ENCODE data around the gene PTPRM. TPM values are rescaled to one million over a fixed set of nuclear protein-coding genes. Genes with fewer than 3 reads are reported as not detected.

The PTPRM gene
- total and polyA plus RNA-seq, 2 donors, result 60.9 to 112 TPM

DNA sequence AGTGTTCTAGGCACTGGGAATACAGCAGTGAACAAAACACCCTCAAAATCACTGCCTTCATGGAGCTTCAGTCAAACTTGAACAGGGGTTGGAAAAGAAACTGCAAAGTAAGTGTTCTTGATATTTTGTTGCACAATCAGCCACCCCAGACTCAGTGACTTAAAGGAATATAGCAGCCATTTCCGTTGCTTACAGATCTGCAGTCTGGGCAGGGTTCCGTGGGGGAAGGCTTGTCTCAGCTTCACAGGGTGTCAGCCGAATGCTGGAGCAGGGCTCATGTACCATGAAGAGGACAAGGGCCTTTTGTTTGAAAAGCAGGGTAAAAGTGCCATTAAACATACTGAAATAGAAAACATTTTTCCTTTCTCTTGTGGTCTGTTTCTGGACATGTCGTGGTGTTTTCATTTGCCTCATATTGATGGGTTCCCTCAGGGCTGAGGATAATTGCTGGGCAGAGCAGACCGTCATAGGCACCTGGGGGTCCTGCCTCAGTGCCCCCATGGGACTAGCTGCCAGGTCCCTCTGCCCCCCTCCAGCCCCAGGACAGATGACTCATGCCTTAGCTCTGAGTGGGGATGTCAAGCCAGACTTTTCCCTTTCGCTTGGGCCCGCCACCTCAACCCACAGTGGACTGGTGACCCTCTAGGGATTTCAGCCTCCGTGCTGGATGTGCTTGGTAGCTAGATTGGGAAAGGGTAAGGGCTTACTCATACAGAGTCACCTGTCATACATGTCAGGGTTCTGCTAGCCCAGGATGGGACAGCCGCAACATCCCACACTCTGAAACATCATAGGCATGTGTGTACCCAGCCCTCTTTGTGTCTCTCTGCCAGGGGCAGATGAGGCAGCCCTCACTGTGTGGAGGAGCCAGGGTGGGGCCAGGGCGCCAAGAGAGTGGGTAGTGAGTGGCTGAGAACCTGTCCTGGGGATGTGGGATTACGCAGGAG is 96.5 kb downstream of the PTPRM start:
- DNase-seq (ENCODE audit: extremely low spot score), result no peak
- 96% methylated on average over 11 of the region's 11 CpGs for WGBS
- H3K4me3 ChIP-seq (ENCODE audit: low read depth, low read length), result no peak overlapping the region
- no peak overlapping the region for H3K27ac ChIP-seq (ENCODE audit: low read depth)
- H3K4me1 ChIP-seq (ENCODE audit: insufficient read depth), result peaks cover 2% of the 10 kb centered on the region
- H3K36me3 ChIP-seq (ENCODE audit: insufficient read depth), result no peaks in the 10 kb centered on the region

DNA sequence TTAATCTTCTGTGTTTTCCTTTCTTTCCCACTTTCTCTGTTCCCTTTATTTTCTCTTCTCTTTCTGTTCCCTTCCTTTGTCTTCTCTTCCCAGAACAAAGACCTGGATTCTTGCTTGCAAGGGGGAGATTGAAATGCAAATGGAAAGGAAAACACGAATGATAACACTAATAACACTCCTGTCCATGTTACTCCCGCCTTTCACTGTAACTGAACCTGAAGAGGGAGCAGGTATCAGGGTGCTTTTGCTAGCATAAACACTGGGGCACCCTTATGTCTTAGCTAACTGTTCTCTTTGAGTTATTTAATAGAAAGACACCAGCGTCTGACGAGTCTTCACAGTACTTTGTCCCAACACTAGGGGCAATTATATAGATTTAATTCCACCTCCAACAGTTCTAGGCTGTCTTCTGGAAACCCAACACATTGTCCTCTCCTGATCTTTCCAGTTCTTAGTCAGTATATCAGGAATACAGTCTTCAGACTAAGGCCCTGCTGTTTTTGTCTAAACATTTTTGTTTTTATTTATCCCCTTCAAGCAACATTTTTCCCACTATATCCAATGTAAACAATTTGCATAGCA is 99.2 kb downstream of the PTPRM start:
- DNase-seq (ENCODE audit: extremely low spot score), result no peak
- Histone ChIP-seq H3K27ac (ENCODE audit: low read depth) (no peak overlapping the region), H3K36me3 (ENCODE audit: insufficient read depth) (no peaks in the 10 kb centered on the region), H3K4me1 (ENCODE audit: insufficient read depth) (peaks cover 2% of the 10 kb centered on the region), H3K4me3 (ENCODE audit: low read depth, low read length) (no peak overlapping the region)
- WGBS, result 80% methylated on average over 4 of the region's 4 CpGs

DNA sequence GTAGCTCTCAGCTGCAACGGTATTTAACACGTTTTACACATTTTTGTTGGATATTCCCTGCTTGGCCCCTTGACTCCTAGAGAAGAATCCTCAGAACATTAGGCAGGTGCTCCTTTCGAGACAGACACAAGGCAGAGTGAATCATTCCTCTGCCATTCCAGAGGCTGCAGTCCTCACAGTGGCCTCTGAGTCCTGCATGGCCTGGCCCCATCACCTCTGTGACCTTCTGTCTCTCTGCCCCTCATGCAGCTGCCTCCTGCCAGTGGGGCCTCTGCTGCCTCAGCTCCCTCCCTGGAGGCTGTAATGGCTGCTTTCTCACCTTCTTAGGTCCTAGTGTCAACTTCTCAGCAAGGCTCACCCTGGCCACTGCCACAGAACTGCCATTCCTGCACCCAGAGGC is 101.3 kb downstream of the PTPRM start:
- Histone ChIP-seq H3K36me3 (ENCODE audit: insufficient read depth) (no peaks in the 10 kb centered on the region), H3K27ac (ENCODE audit: low read depth) (no peak overlapping the region), H3K4me1 (ENCODE audit: insufficient read depth) (peaks cover 2% of the 10 kb centered on the region), H3K4me3 (ENCODE audit: low read depth, low read length) (no peak overlapping the region)
- no peak for DNase-seq (ENCODE audit: extremely low spot score)
- WGBS, result 95% methylated on average over 3 of the region's 3 CpGs

DNA sequence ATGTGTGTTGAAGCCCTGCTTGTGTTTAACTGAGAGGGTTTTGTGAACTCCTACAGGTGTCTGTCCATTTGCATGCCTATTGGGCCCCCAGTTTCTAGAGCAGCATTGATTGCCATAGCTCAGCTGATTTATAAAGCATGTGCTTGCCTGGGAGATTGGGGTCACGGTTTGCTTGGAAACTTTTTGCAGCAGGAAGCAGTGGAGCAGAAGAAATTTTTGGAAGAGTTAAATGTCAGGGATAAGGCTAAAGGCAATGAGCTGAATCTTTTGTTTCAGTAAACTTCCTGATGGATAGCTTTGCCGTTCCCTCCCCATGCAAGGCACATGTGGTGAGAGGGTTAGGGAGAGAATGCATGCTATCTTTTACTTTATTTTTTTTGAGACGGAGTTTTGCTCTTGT is 102.2 kb downstream of the PTPRM start:
- Histone ChIP-seq H3K4me1 (ENCODE audit: insufficient read depth) (peaks cover 2% of the 10 kb centered on the region), H3K27ac (ENCODE audit: low read depth) (no peak overlapping the region), H3K36me3 (ENCODE audit: insufficient read depth) (no peaks in the 10 kb centered on the region), H3K4me3 (ENCODE audit: low read depth, low read length) (no peak overlapping the region)
- 85% methylated on average over 3 of the region's 3 CpGs for WGBS
- no peak for DNase-seq (ENCODE audit: extremely low spot score)

DNA sequence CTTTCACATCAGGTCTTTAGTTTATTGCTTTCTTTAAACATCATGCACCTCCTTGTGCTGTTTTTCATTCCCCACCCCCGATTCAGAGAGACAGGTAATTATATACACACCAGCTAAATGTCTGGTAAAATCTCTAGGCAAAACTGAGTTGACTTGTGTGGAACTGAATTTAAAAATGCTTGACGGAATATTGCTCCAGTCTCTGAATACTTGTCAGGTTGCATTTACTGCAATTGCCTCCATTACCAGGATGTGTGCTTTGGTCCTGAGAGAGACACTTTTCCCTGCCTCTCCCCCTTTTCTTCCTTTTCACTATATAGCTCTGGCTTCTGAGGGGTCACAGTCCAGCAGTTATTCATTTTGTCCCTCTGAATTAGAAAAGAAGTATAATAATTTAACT is 104.0 kb downstream of the PTPRM start:
- 84% methylated on average over 2 of the region's 2 CpGs for WGBS
- no peak for DNase-seq (ENCODE audit: extremely low spot score)
- no peaks in the 10 kb centered on the region for H3K36me3 ChIP-seq (ENCODE audit: insufficient read depth)
- H3K4me3 ChIP-seq (ENCODE audit: low read depth, low read length), result no peak overlapping the region
- H3K4me1 ChIP-seq (ENCODE audit: insufficient read depth), result peaks cover 2% of the 10 kb centered on the region
- no peak overlapping the region for H3K27ac ChIP-seq (ENCODE audit: low read depth)

DNA sequence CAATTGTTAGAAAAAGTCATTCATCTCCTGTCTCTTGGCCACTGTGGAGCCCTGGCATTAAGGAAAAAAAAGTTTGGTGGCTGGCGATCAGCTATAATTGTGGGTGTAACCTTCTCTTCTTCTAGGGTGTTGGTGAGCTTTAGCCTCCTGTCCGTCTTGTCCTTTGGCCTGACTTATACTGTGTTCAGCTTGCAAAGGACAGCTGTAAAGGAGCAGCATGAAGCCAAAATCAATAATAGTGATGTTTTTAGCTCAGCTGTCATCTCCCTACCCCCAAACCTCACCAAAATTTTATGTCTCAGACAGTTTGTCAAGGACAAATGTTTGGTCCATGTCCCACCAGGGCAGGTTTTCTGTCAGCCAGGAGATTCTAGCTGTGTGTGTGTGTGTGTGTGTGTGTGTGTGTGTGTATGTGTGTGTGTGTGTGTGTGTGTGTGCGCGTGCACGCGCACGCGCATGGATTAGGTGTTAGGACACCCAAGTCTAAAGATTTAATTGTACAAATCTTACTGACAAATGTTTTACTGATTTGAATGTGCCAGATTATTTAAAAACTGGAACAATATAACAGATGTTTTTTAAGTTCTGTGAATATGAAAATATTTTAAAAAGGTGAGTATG is 109.2 kb downstream of the PTPRM start:
- DNase-seq (ENCODE audit: extremely low spot score), result no peak
- 92% methylated on average over 8 of the region's 8 CpGs for WGBS
- no peak overlapping the region for H3K4me3 ChIP-seq (ENCODE audit: low read depth, low read length)
- H3K4me1 ChIP-seq (ENCODE audit: insufficient read depth), result no peaks in the 10 kb centered on the region
- H3K27ac ChIP-seq (ENCODE audit: low read depth), result no peak overlapping the region
- no peaks in the 10 kb centered on the region for H3K36me3 ChIP-seq (ENCODE audit: insufficient read depth)

DNA sequence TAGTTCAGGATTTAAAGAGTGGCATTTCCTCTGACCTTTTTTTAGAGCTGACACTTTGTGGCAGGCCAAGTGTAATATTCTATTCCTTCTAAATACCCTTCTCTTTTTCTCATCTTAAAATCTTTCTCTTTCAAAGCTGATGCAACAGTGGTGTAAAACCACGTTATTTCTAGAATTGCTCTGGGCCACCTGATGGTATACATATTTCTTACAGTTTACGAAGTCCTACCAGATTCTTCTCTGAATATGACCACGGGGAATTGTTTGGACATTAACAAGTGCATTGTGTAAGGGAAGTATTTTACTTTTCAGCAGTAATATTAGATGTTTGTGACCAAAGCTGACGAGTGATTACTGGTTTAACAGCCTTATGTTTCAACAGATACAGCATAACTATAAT is 109.9 kb downstream of the PTPRM start:
- no peaks in the 10 kb centered on the region for H3K4me1 ChIP-seq (ENCODE audit: insufficient read depth)
- H3K4me3 ChIP-seq (ENCODE audit: low read depth, low read length), result no peak overlapping the region
- H3K36me3 ChIP-seq (ENCODE audit: insufficient read depth), result no peaks in the 10 kb centered on the region
- WGBS, result 77% methylated on average over 4 of the region's 4 CpGs
- no peak overlapping the region for H3K27ac ChIP-seq (ENCODE audit: low read depth)
- DNase-seq (ENCODE audit: extremely low spot score), result no peak

DNA sequence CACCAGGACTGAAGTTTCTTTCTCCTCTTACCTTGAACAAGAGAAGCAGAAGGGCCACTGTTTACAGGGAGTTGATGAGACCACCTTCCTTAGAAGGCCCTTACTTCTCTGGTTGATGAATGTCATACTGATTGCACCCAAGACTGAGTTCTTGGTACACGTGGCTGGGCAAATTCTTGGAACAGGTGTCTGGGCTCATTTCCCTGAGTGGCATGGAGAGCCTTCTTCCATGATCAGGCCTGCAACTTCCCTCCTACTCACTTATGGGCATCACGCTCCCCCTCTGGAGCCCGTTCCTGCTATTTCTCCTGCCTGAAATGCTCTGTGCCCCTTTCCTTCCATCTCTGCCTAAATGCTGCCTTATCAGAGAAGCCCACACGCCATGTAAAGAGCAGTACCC is 110.3 kb downstream of the PTPRM start:
- no peaks in the 10 kb centered on the region for H3K4me1 ChIP-seq (ENCODE audit: insufficient read depth)
- WGBS, result 90% methylated on average over 4 of the region's 4 CpGs
- H3K4me3 ChIP-seq (ENCODE audit: low read depth, low read length), result no peak overlapping the region
- no peak overlapping the region for H3K27ac ChIP-seq (ENCODE audit: low read depth)
- no peak for DNase-seq (ENCODE audit: extremely low spot score)
- no peaks in the 10 kb centered on the region for H3K36me3 ChIP-seq (ENCODE audit: insufficient read depth)

DNA sequence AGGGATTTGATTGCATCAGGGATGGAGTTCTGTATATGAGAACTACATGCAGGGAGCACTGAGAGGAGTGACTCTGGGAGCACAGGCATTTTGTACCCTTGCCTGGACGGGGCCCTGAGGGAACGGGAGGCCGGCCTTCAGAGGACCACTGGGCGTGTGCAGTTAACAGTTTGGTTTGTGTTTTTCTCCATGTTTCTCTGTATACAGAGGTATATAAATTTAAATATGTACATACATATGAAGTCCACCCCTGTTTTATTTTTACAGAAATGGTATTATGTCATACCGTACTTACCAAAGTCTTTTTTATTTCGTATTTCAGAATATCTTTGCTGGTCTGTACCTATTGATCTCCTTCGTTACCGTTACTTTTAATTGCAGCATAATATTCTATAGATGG is 111.3 kb downstream of the PTPRM start:
- Histone ChIP-seq H3K27ac (ENCODE audit: low read depth) (no peak overlapping the region), H3K4me1 (ENCODE audit: insufficient read depth) (no peaks in the 10 kb centered on the region), H3K4me3 (ENCODE audit: low read depth, low read length) (no peak overlapping the region), H3K36me3 (ENCODE audit: insufficient read depth) (no peaks in the 10 kb centered on the region)
- WGBS, result 96% methylated on average over 8 of the region's 8 CpGs
- DNase-seq (ENCODE audit: extremely low spot score), result no peak

DNA sequence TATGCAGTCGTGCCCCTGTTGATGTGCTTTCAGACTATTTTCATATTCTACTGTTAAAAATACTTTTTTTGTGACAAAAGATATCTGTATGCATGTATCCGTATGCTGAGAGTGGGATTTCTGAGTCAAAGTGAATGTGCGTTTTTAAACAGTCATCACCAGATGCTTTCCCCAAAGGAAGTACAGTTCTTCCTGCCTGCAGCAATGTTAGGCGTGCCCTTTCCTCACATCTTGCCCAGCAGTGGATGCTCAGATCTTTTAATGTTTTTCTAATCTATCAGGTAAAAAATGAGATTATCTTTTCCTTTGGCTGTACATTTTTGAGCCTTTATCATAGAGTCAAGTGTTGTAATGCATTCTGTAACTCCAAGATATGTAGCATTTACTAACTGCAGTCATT is 111.7 kb downstream of the PTPRM start:
- Histone ChIP-seq H3K36me3 (ENCODE audit: insufficient read depth) (no peaks in the 10 kb centered on the region), H3K27ac (ENCODE audit: low read depth) (no peak overlapping the region), H3K4me1 (ENCODE audit: insufficient read depth) (no peaks in the 10 kb centered on the region), H3K4me3 (ENCODE audit: low read depth, low read length) (no peak overlapping the region)
- no peak for DNase-seq (ENCODE audit: extremely low spot score)
- 86% methylated on average over 4 of the region's 4 CpGs for WGBS

DNA sequence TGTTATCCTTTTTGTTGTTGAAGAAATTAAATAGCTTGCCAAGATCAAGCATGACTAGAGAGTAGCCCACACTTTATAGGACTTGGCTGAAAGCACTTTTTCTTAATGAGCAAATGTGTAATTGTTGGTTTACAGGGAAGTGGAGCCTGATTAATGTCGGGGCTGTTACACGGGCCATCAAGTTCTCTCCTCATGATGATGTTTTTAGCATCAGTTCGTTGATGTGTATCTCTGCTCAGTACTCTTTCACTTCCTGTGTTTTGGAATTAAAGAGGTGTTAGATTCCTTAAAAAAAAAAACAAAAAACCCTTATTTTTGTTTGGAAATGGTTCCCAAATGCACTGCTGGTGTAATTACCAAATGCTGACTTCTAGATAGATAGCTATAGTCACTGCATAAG is 114.2 kb downstream of the PTPRM start:
- WGBS, result 73% methylated on average over 3 of the region's 3 CpGs
- Histone ChIP-seq H3K4me3 (ENCODE audit: low read depth, low read length) (no peak overlapping the region), H3K27ac (ENCODE audit: low read depth) (no peak overlapping the region), H3K36me3 (ENCODE audit: insufficient read depth) (no peaks in the 10 kb centered on the region), H3K4me1 (ENCODE audit: insufficient read depth) (no peaks in the 10 kb centered on the region)
- DNase-seq (ENCODE audit: extremely low spot score), result no peak

DNA sequence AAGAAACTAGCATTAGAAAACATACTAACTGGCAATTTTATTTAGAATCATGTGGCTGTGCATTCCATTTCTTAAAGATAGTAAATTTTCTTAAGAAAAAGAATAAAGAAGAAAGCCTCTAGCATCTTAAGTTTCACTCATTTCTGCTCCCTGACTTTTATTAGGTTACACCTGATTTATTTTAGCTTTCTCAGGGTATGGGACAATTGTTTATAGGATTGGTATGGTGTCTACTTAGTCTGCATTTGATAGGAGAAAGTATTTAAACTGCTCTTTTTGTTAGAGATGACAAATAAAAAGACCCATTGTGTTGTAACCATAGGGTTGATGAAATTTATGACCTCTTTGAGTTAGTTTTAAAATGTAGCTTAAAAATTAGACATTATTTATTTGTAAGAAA is 115.2 kb downstream of the PTPRM start:
- Histone ChIP-seq H3K4me3 (ENCODE audit: low read depth, low read length) (no peak overlapping the region), H3K27ac (ENCODE audit: low read depth) (no peak overlapping the region), H3K36me3 (ENCODE audit: insufficient read depth) (no peaks in the 10 kb centered on the region), H3K4me1 (ENCODE audit: insufficient read depth) (no peaks in the 10 kb centered on the region)
- no peak for DNase-seq (ENCODE audit: extremely low spot score)

DNA sequence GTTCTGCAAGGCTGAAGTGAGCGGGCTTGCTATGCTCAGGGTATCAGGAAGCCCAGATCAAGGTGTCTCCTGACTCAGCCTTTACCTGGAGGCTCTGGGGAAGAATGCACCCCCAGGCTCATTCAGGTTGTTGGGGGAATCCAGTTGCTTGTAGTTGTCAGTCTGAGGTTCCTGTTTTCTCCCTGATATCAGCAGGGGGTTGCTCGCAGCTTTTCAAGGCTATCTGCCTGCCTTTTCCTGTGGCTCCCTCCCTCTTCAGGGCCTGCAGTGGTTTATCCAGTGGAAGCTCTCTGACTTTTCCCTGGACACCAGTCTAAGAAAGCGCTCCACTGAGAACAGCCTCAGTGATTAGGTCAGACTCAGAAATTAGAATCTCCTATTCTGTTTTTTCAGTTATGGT is 116.6 kb downstream of the PTPRM start:
- Histone ChIP-seq H3K36me3 (ENCODE audit: insufficient read depth) (no peaks in the 10 kb centered on the region), H3K27ac (ENCODE audit: low read depth) (no peak overlapping the region), H3K4me1 (ENCODE audit: insufficient read depth) (no peaks in the 10 kb centered on the region), H3K4me3 (ENCODE audit: low read depth, low read length) (no peak overlapping the region)
- WGBS, result 94% methylated on average over 3 of the region's 3 CpGs
- no peak for DNase-seq (ENCODE audit: extremely low spot score)

DNA sequence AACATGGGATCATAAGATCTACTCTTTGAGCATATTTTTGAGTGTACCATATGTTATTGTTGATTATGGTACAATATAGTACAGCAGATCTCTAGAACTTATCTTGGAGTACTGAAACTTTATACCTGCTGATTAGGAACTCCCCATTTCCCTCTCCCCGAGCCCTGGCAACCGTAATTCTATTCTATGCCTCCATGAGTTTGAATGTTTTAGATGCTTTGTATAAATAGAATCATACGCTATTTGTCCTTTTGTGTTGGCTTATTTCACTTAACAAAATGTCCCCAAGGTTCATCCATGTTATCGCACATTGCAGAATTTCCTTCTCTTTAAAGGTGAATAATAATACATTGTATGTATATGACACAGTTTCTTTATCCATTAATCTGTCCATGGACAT is 117.2 kb downstream of the PTPRM start:
- no peak for DNase-seq (ENCODE audit: extremely low spot score)
- no peaks in the 10 kb centered on the region for H3K36me3 ChIP-seq (ENCODE audit: insufficient read depth)
- no peak overlapping the region for H3K4me3 ChIP-seq (ENCODE audit: low read depth, low read length)
- 96% methylated on average over 4 of the region's 4 CpGs for WGBS
- H3K27ac ChIP-seq (ENCODE audit: low read depth), result no peak overlapping the region
- no peaks in the 10 kb centered on the region for H3K4me1 ChIP-seq (ENCODE audit: insufficient read depth)

Measured in urinary bladder (tissue), 4 donors.